Loucy (cell line): ENCODE data around the gene ATP6V1G1.
"Not testable (repeated sequence)": the region's sequence is repeated elsewhere in the genome, so short reads cannot be mapped to it uniquely, and the experiment has no call there.

Source experiments
- EZH2phosphoT487 ChIP-seq: fragments of 200-600 bp; IDR thresholded peaks from 2 replicates; pipeline ENCODE4 v1.6.1; 2018; ENCODE audit warnings: antibody characterized with exemption, mild to moderate bottlenecking, moderate library complexity, borderline replicate concordance
- TF ChIP-seq, protein P1 (sequence below): fragments of 200-600 bp; sonication (generic); conservative IDR thresholded peaks from 2 replicates; pipeline ENCODE4 v1.5.1; 2014; ENCODE audit warnings: mild to moderate bottlenecking, antibody characterized with exemption, low read length

DNA sequence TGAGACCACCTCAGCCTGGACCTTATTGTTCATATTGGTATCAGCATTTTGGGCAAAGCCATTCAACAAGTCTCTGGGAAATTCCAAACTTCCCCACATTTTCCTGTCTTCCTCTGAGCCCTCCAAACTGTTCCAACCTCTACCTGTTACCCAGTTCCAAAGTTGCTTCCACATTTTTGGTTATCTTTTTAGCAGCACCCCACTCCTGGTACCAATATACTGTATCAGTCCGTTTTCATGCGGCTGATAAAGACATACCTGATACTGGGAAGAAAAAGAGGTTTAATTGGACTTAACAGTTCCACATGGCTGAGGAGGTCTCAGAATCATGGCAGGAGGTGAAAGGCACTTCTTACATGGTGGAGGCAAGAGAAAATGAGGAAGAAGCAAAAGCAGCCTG, 14.2 kb downstream of the ATP6V1G1 start:
- TF ChIP-seq EZH2phosphoT487 = not testable (repeated sequence)
- TF ChIP-seq, protein P1, sequence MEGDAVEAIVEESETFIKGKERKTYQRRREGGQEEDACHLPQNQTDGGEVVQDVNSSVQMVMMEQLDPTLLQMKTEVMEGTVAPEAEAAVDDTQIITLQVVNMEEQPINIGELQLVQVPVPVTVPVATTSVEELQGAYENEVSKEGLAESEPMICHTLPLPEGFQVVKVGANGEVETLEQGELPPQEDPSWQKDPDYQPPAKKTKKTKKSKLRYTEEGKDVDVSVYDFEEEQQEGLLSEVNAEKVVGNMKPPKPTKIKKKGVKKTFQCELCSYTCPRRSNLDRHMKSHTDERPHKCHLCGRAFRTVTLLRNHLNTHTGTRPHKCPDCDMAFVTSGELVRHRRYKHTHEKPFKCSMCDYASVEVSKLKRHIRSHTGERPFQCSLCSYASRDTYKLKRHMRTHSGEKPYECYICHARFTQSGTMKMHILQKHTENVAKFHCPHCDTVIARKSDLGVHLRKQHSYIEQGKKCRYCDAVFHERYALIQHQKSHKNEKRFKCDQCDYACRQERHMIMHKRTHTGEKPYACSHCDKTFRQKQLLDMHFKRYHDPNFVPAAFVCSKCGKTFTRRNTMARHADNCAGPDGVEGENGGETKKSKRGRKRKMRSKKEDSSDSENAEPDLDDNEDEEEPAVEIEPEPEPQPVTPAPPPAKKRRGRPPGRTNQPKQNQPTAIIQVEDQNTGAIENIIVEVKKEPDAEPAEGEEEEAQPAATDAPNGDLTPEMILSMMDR = not testable (repeated sequence)
